ENCODE data around the gene PAX4. TPM values are rescaled to one million over a fixed set of nuclear protein-coding genes. Genes with fewer than 3 reads are reported as not detected.
A peak's percentile ranks its signal among the peaks of the same experiment; 100 is the strongest.

Gene PAX4
- total and polyA plus RNA-seq, 9 of the 15 experiments (the other 6 are each of a cell fraction or from before 2014, with no cell fraction given), result not detected

- TF ChIP-seq HMBOX1 (IDR thresholded peaks at IDR 0.05) (peak; percentile 59; the same call in 1 of the 2 replicates), MLLT1 (IDR thresholded peaks at IDR 0.05) (no peak), HNRNPLL (IDR thresholded peaks at IDR 0.05; ENCODE audit: low read depth, low read length, poor library complexity, severe bottlenecking) (no peak), SMARCA4 (IDR thresholded peaks at IDR 0.05) (peak; percentile 25; the same call in 1 of the 2 replicates), PKNOX1 (IDR thresholded peaks at IDR 0.05) (peak; percentile 45; the same call in 1 of the 2 replicates), ZNF324 (CRISPR knock-in tag; IDR thresholded peaks at IDR 0.05) (no peak), PTTG1 (tag; IDR thresholded peaks at IDR 0.05; ENCODE audit: low read depth) (no peak), ZNF316 (IDR thresholded peaks at IDR 0.05) (0 out of 2 replicates have a peak, but pooled peaks have one; percentile 29), MCM2 (IDR thresholded peaks at IDR 0.05; ENCODE audit: low read depth) (no peak), SMAD1 (IDR thresholded peaks at IDR 0.05; ENCODE audit: low read depth, low read length, partially characterized antibody) (no peak), SIRT6 (IDR thresholded peaks at IDR 0.05; ENCODE audit: low read depth, low read length) (no peak), CREB1 (IDR thresholded peaks at IDR 0.05) (no peak), CREB1 (CRISPR knock-in tag; IDR thresholded peaks at IDR 0.05) (no peak), RCOR1 (IDR thresholded peaks at IDR 0.05; ENCODE audit: borderline replicate concordance in 1 of 2, low read depth in 2 of 2, low read length in 2 of 2) (peak in 1 of 2 experiments; percentile 32; a peak in 1 of 4 replicates), CBFA2T2 (conservative IDR thresholded peaks at IDR 0.05) (no peak), ZBTB9 (CRISPR knock-in tag; IDR thresholded peaks at IDR 0.05) (no peak), ZBTB33 (CRISPR knock-in tag; IDR thresholded peaks at IDR 0.05) (no peak), GATA2 (CRISPR knock-in tag; IDR thresholded peaks at IDR 0.05) (0 out of 2 replicates have a peak, but pooled peaks have one; percentile 22), THRB (CRISPR knock-in tag; conservative IDR thresholded peaks at IDR 0.05) (no peak), FOXA3 (CRISPR knock-in tag; conservative IDR thresholded peaks at IDR 0.05 in 1 of 2, IDR thresholded peaks at IDR 0.05 in 1 of 2) (no peak), CSDE1 (IDR thresholded peaks at IDR 0.05) (no peak), ZEB2 (IDR thresholded peaks at IDR 0.05) (no peak), KAT2B (IDR thresholded peaks at IDR 0.05; ENCODE audit: low read depth, low read length) (no peak)
Observed at GRCh38 chr7:127648986-127649385, 31.0 kb upstream of the PAX4 start (continued).

Data from K562 (cell line).